AG10803 (cell line): ENCODE data around the gene TRIM23.

ENCODE experiments used
- DNase-seq: peaks from one replicate; pipeline ENCODE4 v3.0.0; 2010; ENCODE audit warnings: low read depth
- H3K4me3 ChIP-seq: 2 replicates; pipeline ENCODE4 v1.5.1; 2011; ENCODE audit warnings: mild to moderate bottlenecking, low read length, control low read depth
- TF ChIP-seq, protein P1 (sequence below): conservative IDR thresholded peaks from 2 replicates; pipeline ENCODE4 v1.5.1; 2011; ENCODE audit warnings: mild to moderate bottlenecking, low read length, control low read depth, inconsistent platforms

The TRIM23 gene

DNA sequence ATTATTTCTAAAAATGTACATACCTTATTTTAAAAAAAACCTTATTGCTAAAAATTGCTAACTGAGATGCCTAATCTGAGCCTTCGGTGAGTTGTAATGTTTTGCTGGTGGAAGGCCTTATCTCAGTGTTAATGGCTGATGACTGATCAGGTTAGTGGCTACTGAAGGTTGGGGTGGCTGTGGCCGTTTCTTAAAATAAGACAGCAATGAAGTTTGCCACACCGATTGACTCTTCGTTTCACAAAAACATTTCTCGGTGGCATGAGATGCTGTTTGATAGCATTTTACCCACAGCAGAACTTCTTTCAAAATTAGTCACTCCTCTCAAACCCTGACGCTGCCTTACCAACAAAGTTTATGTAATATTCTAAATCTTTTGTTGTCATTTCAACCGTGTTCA, 75.9 kb downstream of the TRIM23 start:
- DNase-seq, result no peak
- H3K4me3 ChIP-seq, result no peak overlapping the region
- TF ChIP-seq, protein P1, sequence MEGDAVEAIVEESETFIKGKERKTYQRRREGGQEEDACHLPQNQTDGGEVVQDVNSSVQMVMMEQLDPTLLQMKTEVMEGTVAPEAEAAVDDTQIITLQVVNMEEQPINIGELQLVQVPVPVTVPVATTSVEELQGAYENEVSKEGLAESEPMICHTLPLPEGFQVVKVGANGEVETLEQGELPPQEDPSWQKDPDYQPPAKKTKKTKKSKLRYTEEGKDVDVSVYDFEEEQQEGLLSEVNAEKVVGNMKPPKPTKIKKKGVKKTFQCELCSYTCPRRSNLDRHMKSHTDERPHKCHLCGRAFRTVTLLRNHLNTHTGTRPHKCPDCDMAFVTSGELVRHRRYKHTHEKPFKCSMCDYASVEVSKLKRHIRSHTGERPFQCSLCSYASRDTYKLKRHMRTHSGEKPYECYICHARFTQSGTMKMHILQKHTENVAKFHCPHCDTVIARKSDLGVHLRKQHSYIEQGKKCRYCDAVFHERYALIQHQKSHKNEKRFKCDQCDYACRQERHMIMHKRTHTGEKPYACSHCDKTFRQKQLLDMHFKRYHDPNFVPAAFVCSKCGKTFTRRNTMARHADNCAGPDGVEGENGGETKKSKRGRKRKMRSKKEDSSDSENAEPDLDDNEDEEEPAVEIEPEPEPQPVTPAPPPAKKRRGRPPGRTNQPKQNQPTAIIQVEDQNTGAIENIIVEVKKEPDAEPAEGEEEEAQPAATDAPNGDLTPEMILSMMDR, result no peak

GRCh38 chr5:65546141-65546540, 78.0 kb downstream of the TRIM23 start:
- H3K4me3 ChIP-seq, result no peak overlapping the region
- no peak for DNase-seq
- TF ChIP-seq, protein P1, result no peak

DNA sequence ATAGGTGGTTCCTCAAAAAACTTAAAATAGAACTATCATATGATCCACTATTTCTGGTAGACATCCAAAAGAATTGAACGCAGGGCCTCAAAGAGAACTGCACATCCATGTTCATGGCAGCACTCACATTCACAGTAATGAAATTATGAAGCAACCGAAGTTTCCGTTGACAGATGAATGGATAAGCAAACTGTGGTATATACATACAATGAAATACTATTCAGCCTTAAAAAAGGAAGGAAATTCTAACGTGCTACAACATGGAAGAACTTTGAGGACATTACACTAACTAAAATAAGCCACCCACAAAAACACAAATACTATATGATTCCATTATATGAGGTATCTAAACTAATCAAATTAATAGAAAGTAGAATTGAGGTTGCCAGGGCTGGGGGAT, 79.7 kb downstream of the TRIM23 start:
- no peak overlapping the region for H3K4me3 ChIP-seq
- TF ChIP-seq, protein P1, result no peak
- no peak for DNase-seq

DNA sequence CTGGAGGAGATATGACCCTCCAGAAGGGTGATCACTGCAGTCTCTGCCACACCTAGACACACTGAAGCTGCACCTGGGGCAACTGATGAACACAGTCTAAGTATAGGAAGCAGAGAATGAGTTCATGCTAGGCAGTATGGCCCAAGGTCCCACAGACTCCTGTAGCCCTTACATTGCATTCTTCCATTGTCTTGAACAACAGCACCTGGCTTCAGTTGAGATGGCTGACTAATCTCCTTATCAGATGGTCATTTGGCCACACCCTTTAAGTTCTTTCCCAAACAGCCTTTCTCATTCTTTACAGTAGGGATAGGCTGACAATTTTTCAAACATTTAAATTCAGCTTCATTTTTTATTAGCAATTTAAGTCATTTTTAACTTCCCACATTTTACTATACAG, 84.3 kb downstream of the TRIM23 start:
- no peak overlapping the region for H3K4me3 ChIP-seq
- no peak for DNase-seq
- TF ChIP-seq, protein P1, result no peak
